Measurements from ENCODE around the gene CTDSPL.
A peak's percentile ranks its signal among the peaks of the same experiment; 100 is the strongest.
"Not testable (repeated sequence)": the region's sequence is repeated elsewhere in the genome, so short reads cannot be mapped to it uniquely, and the experiment has no call there.

CTDSPL gene

GRCh38 chr3:37970802-37971201 lies 109.1 kb downstream of the CTDSPL start:
- no peak for DNase-seq

GRCh38 chr3:37971467-37971866 lies 109.8 kb downstream of the CTDSPL start:
- DNase-seq = no peak

- DNase-seq = not testable (repeated sequence)
Measured at GRCh38 chr3:37972056-37972455, 110.4 kb downstream of the CTDSPL start.

- DNase-seq = no peak
Measured at GRCh38 chr3:37973246-37974054, 111.8 kb downstream of the CTDSPL start.

- DNase-seq = peak; percentile 76 to 78
Measured at GRCh38 chr3:37974121-37975083, 112.7 kb downstream of the CTDSPL start.

- DNase-seq = no peak
Measured at GRCh38 chr3:37979541-37980461, 118.1 kb downstream of the CTDSPL start.

- no peak for DNase-seq
Measured at GRCh38 chr3:37980462-37981347, 119.0 kb downstream of the CTDSPL start.

- DNase-seq = no peak
Measured at GRCh38 chr3:37981348-37981664, 119.6 kb downstream of the CTDSPL start.

- DNase-seq = no peak
Measured at GRCh38 chr3:37982331-37982730, 120.7 kb downstream of the CTDSPL start.

GRCh38 chr3:37984051-37984450 lies 122.4 kb downstream of the CTDSPL start:
- no peak for DNase-seq

- DNase-seq = no peak
Measured at GRCh38 chr3:37984596-37984995, 122.9 kb downstream of the CTDSPL start.

GRCh38 chr3:37985637-37986320 lies 124.1 kb downstream of the CTDSPL start:
- no peak for DNase-seq

GRCh38 chr3:37986479-37987314 lies 125.0 kb downstream of the CTDSPL start:
- no peak for DNase-seq

GRCh38 chr3:37987315-37987697 lies 125.6 kb downstream of the CTDSPL start:
- DNase-seq = no peak

- DNase-seq = no peak
Measured at GRCh38 chr3:37987751-37988179, 126.1 kb downstream of the CTDSPL start.

GRCh38 chr3:37988376-37988775 lies 126.7 kb downstream of the CTDSPL start:
- not testable (repeated sequence) for DNase-seq

- no peak for DNase-seq
Measured at GRCh38 chr3:37988931-37989525, 127.3 kb downstream of the CTDSPL start.

GRCh38 chr3:37989821-37990480 lies 128.3 kb downstream of the CTDSPL start:
- no peak for DNase-seq

GRCh38 chr3:37990527-37990926 lies 128.8 kb downstream of the CTDSPL start, which contains the start of gene VILL:
Gene VILL (plus strand): TSS chr3:37990786. CDS start chr3:37993673, 2,887 bp downstream.
- no peak for DNase-seq

All from activated T-cell treated with anti-CD3 and anti-CD28 coated beads, Interleukin-2, amount 50 U/mL, for 48 hours (primary cell).